GM19397 (cell line): ENCODE data around the gene CD80.
A peak's percentile ranks its signal among the peaks of the same experiment; 100 is the strongest.

Source experiments
- ATAC-seq: cut with Tn5 transposase; IDR thresholded peaks from one replicate; pipeline ENCODE4 v1.9.1; 2021; ENCODE audit warnings: mild to moderate bottlenecking, moderate library complexity; ENCODE audit not compliant: unreplicated experiment

The CD80 gene

DNA sequence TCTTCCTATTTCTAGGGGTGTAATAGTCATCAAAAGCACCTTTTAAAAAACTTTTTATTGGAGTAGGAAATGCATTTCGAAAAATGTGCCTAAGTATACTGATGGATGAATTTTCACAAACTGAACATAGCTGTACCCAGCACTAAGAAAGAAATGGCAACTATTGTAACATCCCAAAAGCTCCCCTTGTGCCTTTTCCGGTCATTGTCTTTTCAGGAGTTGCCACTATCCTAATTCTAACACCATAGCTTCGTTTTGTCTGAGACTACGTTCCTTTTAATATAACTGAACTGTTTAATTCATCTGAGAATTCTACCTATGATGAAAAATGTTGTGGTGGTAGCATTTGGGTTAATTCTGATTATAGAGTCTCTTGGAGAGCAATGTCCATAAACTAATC, 59.1 kb downstream of the CD80 start:
- ATAC-seq: no peak

DNA sequence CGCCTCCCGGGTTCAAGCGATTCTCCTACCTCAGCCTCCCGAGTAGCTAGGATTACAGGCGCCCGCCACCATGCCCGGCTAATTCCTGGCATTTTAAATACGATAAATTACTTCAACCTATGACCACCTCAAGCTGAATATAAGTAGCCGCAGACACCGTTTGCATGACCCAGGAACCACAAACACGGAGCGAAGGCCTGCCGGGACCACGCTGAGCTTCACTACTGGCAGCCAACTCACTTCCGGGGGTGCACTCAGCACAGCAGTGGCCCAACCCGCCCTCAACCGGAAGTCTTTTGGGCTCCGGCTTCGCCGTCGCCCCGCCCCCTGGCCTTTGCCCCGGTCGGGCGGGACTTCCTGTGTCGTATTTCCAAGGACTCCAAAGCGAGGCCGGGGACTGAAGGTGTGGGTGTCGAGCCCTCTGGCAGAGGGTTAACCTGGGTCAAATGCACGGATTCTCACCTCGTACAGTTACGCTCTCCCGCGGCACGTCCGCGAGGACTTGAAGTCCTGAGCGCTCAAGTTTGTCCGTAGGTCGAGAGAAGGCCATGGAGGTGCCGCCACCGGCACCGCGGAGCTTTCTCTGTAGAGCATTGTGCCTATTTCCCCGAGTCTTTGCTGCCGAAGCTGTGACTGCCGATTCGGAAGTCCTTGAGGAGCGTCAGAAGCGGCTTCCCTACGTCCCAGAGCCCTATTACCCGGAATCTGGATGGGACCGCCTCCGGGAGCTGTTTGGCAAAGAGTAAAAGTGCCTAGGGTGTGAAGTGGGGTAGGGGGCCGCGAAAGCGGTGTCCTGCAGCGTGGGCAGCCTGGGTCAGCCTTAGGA, 61.0 kb downstream of the CD80 start, which contains the start of gene TIMMDC1:
Gene TIMMDC1 (plus strand): TSS at position 362 of the 826 bp plus-strand sequence. CDS start 187 bp downstream, at position 549.
- peak; percentile 99 for ATAC-seq

- ATAC-seq: no peak
These were observed 61.6 kb downstream of the CD80 start for GRCh38 chr3:119497820-119498185.

DNA sequence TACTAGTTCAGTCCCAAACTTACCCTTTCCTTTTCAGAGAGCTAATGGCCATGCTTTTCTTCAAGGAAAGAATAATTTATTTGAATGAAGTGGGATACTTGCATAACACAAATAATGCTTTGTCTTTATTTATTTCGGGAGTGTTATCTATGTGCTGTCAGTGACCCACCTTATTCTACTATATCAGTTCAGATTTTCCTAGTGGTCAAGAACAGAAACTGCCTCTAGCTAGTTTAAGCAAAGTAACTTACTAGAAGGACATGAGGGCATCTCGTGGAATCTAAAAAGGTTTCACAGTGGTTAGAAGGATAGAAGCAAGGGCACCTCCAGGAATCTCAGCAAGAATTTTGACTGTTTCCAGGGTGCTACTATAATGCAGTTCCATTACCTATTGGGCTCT, 64.8 kb downstream of the CD80 start:
- ATAC-seq: no peak

DNA sequence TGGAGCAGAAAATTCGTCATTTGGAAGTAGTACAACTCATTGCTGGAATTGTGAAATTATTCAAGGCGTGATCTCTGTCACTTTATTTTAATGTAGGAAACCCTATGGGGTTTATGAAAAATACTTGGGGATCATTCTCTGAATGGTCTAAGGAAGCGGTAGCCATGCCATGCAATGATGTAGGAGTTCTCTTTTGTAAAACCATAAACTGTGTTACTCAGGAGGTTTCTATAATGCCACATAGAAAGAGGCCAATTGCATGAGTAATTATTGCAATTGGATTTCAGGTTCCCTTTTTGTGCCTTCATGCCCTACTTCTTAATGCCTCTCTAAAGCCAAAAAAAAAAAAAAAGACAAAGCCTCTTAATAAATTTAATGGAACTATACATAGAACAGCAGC, 66.6 kb downstream of the CD80 start:
- ATAC-seq: no peak

DNA sequence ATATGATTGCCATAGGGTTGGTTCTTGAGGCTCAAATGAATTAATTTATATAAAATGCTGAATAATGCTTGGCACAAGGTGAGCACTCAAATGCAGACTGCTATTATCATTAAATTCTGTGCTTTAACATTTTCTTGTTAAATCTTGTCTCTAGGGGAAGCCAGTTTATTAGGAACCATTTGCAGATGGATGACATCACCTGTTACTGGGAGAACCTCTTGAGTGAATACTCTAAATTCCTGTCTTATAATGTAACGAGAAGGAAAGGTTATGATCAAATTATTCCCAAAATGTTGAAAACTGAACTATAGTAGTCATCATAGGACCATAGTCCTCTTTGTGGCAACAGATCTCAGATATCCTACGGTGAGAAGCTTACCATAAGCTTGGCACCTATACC, 67.3 kb downstream of the CD80 start:
- no peak for ATAC-seq

- ATAC-seq: no peak
These were observed 69.3 kb downstream of the CD80 start for GRCh38 chr3:119490153-119490552.

GRCh38 chr3:119485563-119485962, 73.9 kb downstream of the CD80 start:
- no peak for ATAC-seq

GRCh38 chr3:119483101-119483500, 76.3 kb downstream of the CD80 start:
- no peak for ATAC-seq

DNA sequence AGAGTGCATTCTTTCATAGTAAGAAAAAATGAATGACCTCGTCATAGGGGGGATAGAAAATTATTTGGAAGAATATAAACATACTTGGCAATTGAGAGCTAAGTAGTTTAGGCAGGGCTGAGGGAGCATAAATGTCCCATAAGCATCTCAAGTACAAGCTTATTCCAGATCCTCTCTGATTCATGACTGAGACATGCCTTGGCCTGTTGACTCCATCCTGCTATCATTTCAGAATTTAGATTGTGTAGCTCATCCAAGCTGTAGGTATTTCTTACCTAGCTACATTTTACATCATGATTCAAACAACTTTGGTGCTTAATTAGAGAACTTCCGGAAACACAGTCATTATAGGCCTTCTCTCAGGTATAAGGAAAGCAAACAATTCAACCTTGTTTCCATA, 78.3 kb downstream of the CD80 start:
- ATAC-seq: no peak
